H9 (cell line): ENCODE results near the gene TTC31. TPM values are rescaled to one million over a fixed set of nuclear protein-coding genes. Genes with fewer than 3 reads are reported as not detected.

ENCODE experiments used
- DNase-seq: peaks from one replicate; pipeline ENCODE4 v3.0.0-alpha.2; 2017
- H2AFZ ChIP-seq: one replicate; pipeline ENCODE4 v1.6.1; 2013; ENCODE audit warnings: mild to moderate bottlenecking, low read length, control low read depth, moderate library complexity
- H2AK5ac ChIP-seq: 2 replicates; pipeline ENCODE4 v1.6.1; 2013; ENCODE audit warnings: low read length, control low read depth, mixed read lengths; ENCODE audit not compliant: insufficient read length
- H2BK120ac ChIP-seq: one replicate; pipeline ENCODE4 v1.6.1; 2013; ENCODE audit warnings: low read depth, mild to moderate bottlenecking, low read length, control low read depth, inconsistent platforms; ENCODE audit not compliant: poor library complexity, severe bottlenecking
- H2BK12ac ChIP-seq: 2 replicates; pipeline ENCODE4 v1.6.1; 2013; ENCODE audit warnings: low read length, control low read depth, mixed read lengths, low read depth; ENCODE audit not compliant: insufficient read length
- H2BK15ac ChIP-seq: 2 replicates; pipeline ENCODE4 v1.6.1; 2013; ENCODE audit warnings: low read depth, low read length, control low read depth
- H2BK20ac ChIP-seq: one replicate; pipeline ENCODE4 v1.6.1; 2013; ENCODE audit warnings: low read depth, mild to moderate bottlenecking, low read length, control low read depth, inconsistent platforms; ENCODE audit not compliant: poor library complexity, severe bottlenecking
- H2BK5ac ChIP-seq: 2 replicates; pipeline ENCODE4 v1.6.1; 2013; ENCODE audit warnings: low read length, control low read depth, mixed read lengths; ENCODE audit not compliant: insufficient read length
- H3K14ac ChIP-seq: 2 replicates; pipeline ENCODE4 v1.6.1; 2013; ENCODE audit warnings: low read length, control low read depth; ENCODE audit not compliant: insufficient read depth
- H3K18ac ChIP-seq: 2 replicates; pipeline ENCODE4 v1.6.1; 2013; ENCODE audit warnings: low read depth, mild to moderate bottlenecking, mixed read lengths, low read length, control low read depth; ENCODE audit not compliant: insufficient read length
- H3K23ac ChIP-seq: 2 replicates; pipeline ENCODE4 v1.6.1; 2013; ENCODE audit warnings: low read length, control low read depth, mixed read lengths, low read depth; ENCODE audit not compliant: insufficient read length
- H3K23me2 ChIP-seq: 2 replicates; pipeline ENCODE4 v1.6.1; 2013; ENCODE audit warnings: low read depth, mild to moderate bottlenecking, mixed read lengths, low read length, control low read depth; ENCODE audit not compliant: insufficient read length, poor library complexity, severe bottlenecking
- H3K27ac ChIP-seq: 2 replicates; pipeline ENCODE4 v1.5.1; 2013; ENCODE audit warnings: low read length, control low read depth, mixed read lengths, low read depth; ENCODE audit not compliant: insufficient read length
- H3K27me3 ChIP-seq: 2 replicates; pipeline ENCODE4 v1.6.1; 2013; ENCODE audit warnings: low read length, control low read depth, inconsistent platforms; ENCODE audit not compliant: insufficient read depth
- H3K4ac ChIP-seq: 2 replicates; pipeline ENCODE4 v1.6.1; 2013; ENCODE audit warnings: low read depth, mild to moderate bottlenecking, control low read depth, inconsistent platforms, low read length, moderate library complexity
- H3K4me1 ChIP-seq: 2 replicates; pipeline ENCODE4 v1.6.1; 2013; ENCODE audit warnings: low read length, control low read depth, inconsistent platforms; ENCODE audit not compliant: insufficient read depth
- H3K4me2 ChIP-seq: 2 replicates; pipeline ENCODE4 v1.6.1; 2013; ENCODE audit warnings: low read length, control low read depth, mixed read lengths; ENCODE audit not compliant: insufficient read length, insufficient read depth
- H3K56ac ChIP-seq: 2 replicates; pipeline ENCODE4 v1.6.1; 2013; ENCODE audit warnings: low read depth, mild to moderate bottlenecking, mixed read lengths, low read length, control low read depth; ENCODE audit not compliant: insufficient read length
- H3K79me1 ChIP-seq: 2 replicates; pipeline ENCODE4 v1.6.1; 2013; ENCODE audit warnings: low read depth, mild to moderate bottlenecking, moderate library complexity, low read length, control low read depth, inconsistent platforms; ENCODE audit not compliant: insufficient read depth, poor library complexity, severe bottlenecking
- H3K79me2 ChIP-seq: 2 replicates; pipeline ENCODE4 v1.6.1; 2013; ENCODE audit warnings: low read length, control low read depth, inconsistent platforms; ENCODE audit not compliant: insufficient read depth
- H3K9ac ChIP-seq: 2 replicates; pipeline ENCODE4 v1.6.1; 2013; ENCODE audit warnings: low read length, control low read depth, mixed read lengths; ENCODE audit not compliant: insufficient read length; ENCODE audit errors: extremely low read depth
- H3K9me3 ChIP-seq: one replicate; pipeline ENCODE4 v1.6.1; 2013; ENCODE audit warnings: low read depth, low read length, inconsistent platforms; ENCODE audit not compliant: control insufficient read depth
- H3T11ph ChIP-seq: one replicate; pipeline ENCODE4 v1.6.1; 2013; ENCODE audit warnings: mild to moderate bottlenecking, low read length, control low read depth, inconsistent platforms
- H4K20me1 ChIP-seq: one replicate; pipeline ENCODE4 v1.6.1; 2013; ENCODE audit not compliant: control insufficient read depth, insufficient read length, insufficient read depth
- H4K5ac ChIP-seq: 2 replicates; pipeline ENCODE4 v1.6.1; 2013; ENCODE audit warnings: low read depth, mild to moderate bottlenecking, mixed read lengths, low read length, control low read depth; ENCODE audit not compliant: insufficient read length
- H4K8ac ChIP-seq: replicated peaks from 2 replicates; pipeline ENCODE4 v1.6.1; 2013; ENCODE audit warnings: low read length, control low read depth, mixed read lengths, low read depth; ENCODE audit not compliant: insufficient read length
- H4K91ac ChIP-seq: 2 replicates; pipeline ENCODE4 v1.6.1; 2013; ENCODE audit warnings: low read depth, mild to moderate bottlenecking, moderate library complexity, mixed read lengths, low read length, control low read depth; ENCODE audit not compliant: insufficient read length
- H3K27ac Mint-ChIP-seq, 3 experiments: 2 replicates in 2 of 3; 3 replicates in 1 of 3; pipeline ENCODE4 v1.8.0; 2020 to 2021; ENCODE audit warnings: mixed read lengths in 3 of 3, mild to moderate bottlenecking in 1 of 3, moderate library complexity in 1 of 3
- H3K27me3 Mint-ChIP-seq: 2 replicates; pipeline ENCODE4 v1.8.0; 2021; ENCODE audit warnings: low read depth, mild to moderate bottlenecking, moderate library complexity, mixed read lengths
- H3K36me3 Mint-ChIP-seq, 3 experiments: 2 replicates in 2 of 3; 3 replicates in 1 of 3; pipeline ENCODE4 v1.8.0; 2020 to 2021; ENCODE audit warnings: low read depth in 3 of 3, mixed read lengths in 3 of 3; ENCODE audit not compliant: insufficient read depth in 1 of 3
- H3K4me1 Mint-ChIP-seq, 2 experiments: 2 replicates each; pipeline ENCODE4 v1.8.0; 2020; ENCODE audit warnings: mixed read lengths in 2 of 2
- H3K4me3 Mint-ChIP-seq, 2 experiments: 2 replicates in 1 of 2; 3 replicates in 1 of 2; pipeline ENCODE4 v1.8.0; 2020 to 2021; ENCODE audit warnings: mild to moderate bottlenecking in 2 of 2, mixed read lengths in 2 of 2, moderate library complexity in 1 of 2
- H3K9me3 Mint-ChIP-seq, 2 experiments: 2 replicates in 1 of 2; 3 replicates in 1 of 2; pipeline ENCODE4 v1.8.0; 2020; ENCODE audit warnings: mild to moderate bottlenecking in 2 of 2, mixed read lengths in 2 of 2, moderate library complexity in 1 of 2
- CTCF ChIP-seq: fragments of 200-600 bp; sonication (generic); conservative IDR thresholded peaks from 3 replicates; pipeline ENCODE4 v1.8.0; 2021; ENCODE audit warnings: antibody characterized with exemption, mild to moderate bottlenecking
- WGBS: extraction: QIAGEN DNeasy Blood & Tissue Kit; methylation state at CpG from one replicate; pipeline ENCODE4 v1.1.7; 2013; ENCODE audit warnings: missing lambda C conversion rate, low lambda C conversion rate, mixed read lengths; ENCODE audit not compliant: insufficient read length; ENCODE audit errors: extremely low coverage; 5-methylcytosine and 5-hydroxymethylcytosine counted together
- total RNA-seq: library from RNA; stranded (reverse); gene quantifications from 2 replicates; pipeline ENCODE4 v1.2.1, GENCODE V29; 2021

Gene TTC31
- total RNA-seq, 1 experiment from 2014 or later = 33.3 TPM

- no peaks in the 10 kb centered on the region for H3K9me3 ChIP-seq
- peak overlapping the region; percentile 85; the same call in 1 of the 2 replicates for H3K14ac ChIP-seq
- Mint-ChIP-seq H3K4me3 (peak overlapping the region; percentile 95 to 99), H3K4me1 (peaks cover 31 to 38% of the 10 kb centered on the region in 2 experiments), H3K36me3 (peaks cover 4 to 18% (median 15%) of the 10 kb centered on the region in 3 experiments), H3K27ac (peak overlapping the region; percentile 98 to 99 (median 99)), H3K27me3 (peaks cover 20% of the 10 kb centered on the region), H3K9me3 (no peaks in the 10 kb centered on the region; a peak in 1 of 5 replicates)
- no peak overlapping the region for H2BK12ac ChIP-seq
- DNase-seq = no peak
- H2AFZ ChIP-seq = no peak overlapping the region
- no peak overlapping the region for H2BK20ac ChIP-seq
- no peak overlapping the region for H3K23ac ChIP-seq
- peak overlapping the region; percentile 63 for H3K9ac ChIP-seq
- no CpG with 5 or more reads among the region's 33 CpGs for WGBS
- peak overlapping the region; percentile 80 for H3K4me2 ChIP-seq
- no peak overlapping the region for H4K5ac ChIP-seq
- TF ChIP-seq CTCF = no peak
- no peak overlapping the region for H4K91ac ChIP-seq
- peak overlapping the region; percentile 48 for H3K27ac ChIP-seq
- no peak overlapping the region for H3K4ac ChIP-seq
- no peak overlapping the region for H2BK15ac ChIP-seq
- H3K79me2 ChIP-seq = peaks cover 18% of the 10 kb centered on the region; the same call in 1 of the 2 replicates
- H2BK120ac ChIP-seq = no peak overlapping the region
- H4K20me1 ChIP-seq = no peaks in the 10 kb centered on the region
- H3K18ac ChIP-seq = peak overlapping the region; percentile 78
- H3K79me1 ChIP-seq = peaks cover 7% of the 10 kb centered on the region
- H2BK5ac ChIP-seq = no peak overlapping the region
- no peak overlapping the region for H3T11ph ChIP-seq
- H3K56ac ChIP-seq = no peak overlapping the region
- H4K8ac ChIP-seq = no peak overlapping the region
- peaks cover 3% of the 10 kb centered on the region; the same call in 1 of the 2 replicates for H3K4me1 ChIP-seq
- H3K23me2 ChIP-seq = peaks cover 11% of the 10 kb centered on the region
- H3K27me3 ChIP-seq = no peaks in the 10 kb centered on the region
- H2AK5ac ChIP-seq = no peak overlapping the region
Observed at GRCh38 chr2:74441170-74441689, 41.7 kb upstream of the TTC31 start.
